HG02981 (cell line): Measurements from ENCODE around the gene OTX2.

Source experiments
- ATAC-seq: cut with Tn5 transposase; IDR thresholded peaks from one replicate; pipeline ENCODE4 v1.9.1; 2021; ENCODE audit warnings: mild to moderate bottlenecking, moderate library complexity; ENCODE audit not compliant: unreplicated experiment

Gene OTX2

GRCh38 chr14:56812364-56813141, 2.3 kb upstream of the OTX2 start:
- ATAC-seq: no peak

GRCh38 chr14:56811593-56812363, 1.5 kb upstream of the OTX2 start:
- no peak for ATAC-seq

- ATAC-seq: no peak
Observed at GRCh38 chr14:56810836-56811592, 735 bp upstream of the OTX2 start.

GRCh38 chr14:56809270-56810146, 771 bp downstream of the OTX2 start:
- ATAC-seq: no peak

- ATAC-seq: no peak
Observed at GRCh38 chr14:56808383-56809269, 1.7 kb downstream of the OTX2 start.

GRCh38 chr14:56808110-56808382, 2.2 kb downstream of the OTX2 start:
- ATAC-seq: no peak

GRCh38 chr14:56807386-56808109, 2.7 kb downstream of the OTX2 start:
- ATAC-seq: no peak

GRCh38 chr14:56806760-56807159, 3.5 kb downstream of the OTX2 start:
- ATAC-seq: no peak

- ATAC-seq: no peak
Observed at GRCh38 chr14:56805992-56806727, 4.1 kb downstream of the OTX2 start.

- no peak for ATAC-seq
Observed at GRCh38 chr14:56805201-56805991, 4.9 kb downstream of the OTX2 start.

- no peak for ATAC-seq
Observed at GRCh38 chr14:56803816-56804535, 6.3 kb downstream of the OTX2 start.

- no peak for ATAC-seq
Observed at GRCh38 chr14:56801920-56802319, 8.4 kb downstream of the OTX2 start.

- no peak for ATAC-seq
Observed at GRCh38 chr14:56799343-56799645, 11.0 kb downstream of the OTX2 start.

- ATAC-seq: no peak
Observed at GRCh38 chr14:56798447-56799342, 11.6 kb downstream of the OTX2 start.

GRCh38 chr14:56797569-56798446, 12.5 kb downstream of the OTX2 start:
- no peak for ATAC-seq
